HuH-7 (cell line): ENCODE results near the gene MNDA.
"Not testable (repeated sequence)": the region's sequence is repeated elsewhere in the genome, so short reads cannot be mapped to it uniquely, and the experiment has no call there.

Experiments used
- DNase-seq: peaks from one replicate; pipeline ENCODE4 v3.0.0; 2011; ENCODE audit warnings: low spot score

Gene MNDA

GRCh38 chr1:158839566-158839965 is 8.4 kb downstream of the MNDA start:
- DNase-seq: no peak

GRCh38 chr1:158840236-158840635 is 9.1 kb downstream of the MNDA start:
- DNase-seq: no peak

- no peak for DNase-seq
Observed at GRCh38 chr1:158864595-158864994, 33.4 kb downstream of the MNDA start.

GRCh38 chr1:158870438-158870837 is 39.3 kb downstream of the MNDA start:
- DNase-seq: not testable (repeated sequence)

DNA sequence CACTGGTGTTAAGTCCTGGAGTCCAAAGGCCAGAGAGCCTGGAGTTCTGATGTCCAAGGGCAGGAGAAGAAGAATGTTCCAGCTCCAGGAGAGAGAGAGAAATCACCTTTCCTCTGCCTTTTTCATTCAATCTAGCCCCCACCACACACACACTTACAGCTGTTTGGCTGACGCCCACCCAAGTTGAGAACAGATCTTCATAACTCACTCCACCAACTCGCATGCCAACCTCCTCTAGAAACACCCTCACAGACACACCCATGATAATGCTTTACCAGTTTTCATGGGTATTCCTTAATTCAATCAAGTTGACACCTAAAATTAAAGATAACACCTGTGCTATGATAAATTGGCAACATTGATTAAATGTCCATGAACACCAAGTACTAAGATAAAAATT is 42.0 kb downstream of the MNDA start:
- DNase-seq: no peak

GRCh38 chr1:158893654-158894053 is 62.5 kb downstream of the MNDA start:
- DNase-seq: no peak

GRCh38 chr1:158898722-158899121 is 67.6 kb downstream of the MNDA start:
- no peak for DNase-seq
